DND-41 (cell line): ENCODE measurements around the gene HSPA12A.

ENCODE experiments used
- ATAC-seq: fragments of 200-7000 bp; cut with Tn5 transposase; 3 replicates; pipeline ENCODE4 v1.9.1; 2021; ENCODE audit warnings: low read depth; ENCODE audit not compliant: insufficient read depth
- DNase-seq: peaks from one replicate; pipeline ENCODE4 v3.0.0-alpha.2; 2020
- H2AFZ ChIP-seq: 2 replicates; pipeline ENCODE4 v1.6.0; 2012; ENCODE audit warnings: low read depth, low read length
- H3K27ac ChIP-seq: 2 replicates; pipeline ENCODE4 v1.5.1; 2012; ENCODE audit warnings: low read length, inconsistent platforms
- H3K27me3 ChIP-seq: fragments of 200-600 bp; sonication (generic); 2 replicates; pipeline ENCODE4 v1.6.0; 2012; ENCODE audit warnings: low read length, mild to moderate bottlenecking, inconsistent platforms; ENCODE audit not compliant: insufficient read depth, poor library complexity
- H3K36me3 ChIP-seq: 2 replicates; pipeline ENCODE4 v1.5.1; 2012; ENCODE audit warnings: low read length, inconsistent platforms; ENCODE audit not compliant: insufficient read depth
- H3K4me1 ChIP-seq: 2 replicates; pipeline ENCODE4 v1.5.1; 2012; ENCODE audit warnings: mild to moderate bottlenecking, low read length; ENCODE audit not compliant: insufficient read depth
- H3K4me2 ChIP-seq: 2 replicates; pipeline ENCODE4 v1.6.0; 2012; ENCODE audit warnings: mild to moderate bottlenecking, moderate library complexity, low read length, inconsistent platforms; ENCODE audit not compliant: insufficient read depth
- H3K4me3 ChIP-seq, 2 experiments: fragments of 200-600 bp in 1 of 2; shearing (Covaris generic) in 1 of 2; 2 replicates each; pipeline ENCODE4 v1.5.1; 2012 to 2016; ENCODE audit warnings: inconsistent platforms in 2 of 2, low read length in 2 of 2, mild to moderate bottlenecking in 2 of 2, low read depth in 1 of 2, moderate library complexity in 1 of 2
- H3K79me2 ChIP-seq: 2 replicates; pipeline ENCODE4 v1.6.0; 2012; ENCODE audit warnings: low read length, inconsistent platforms; ENCODE audit not compliant: insufficient read depth
- H3K9ac ChIP-seq: 2 replicates; pipeline ENCODE4 v1.6.0; 2012; ENCODE audit warnings: low read depth, mild to moderate bottlenecking, inconsistent platforms, low read length, moderate library complexity
- H3K9me3 ChIP-seq: 2 replicates; pipeline ENCODE4 v1.5.1; 2012; ENCODE audit warnings: low read length, moderate library complexity, mild to moderate bottlenecking, inconsistent platforms; ENCODE audit not compliant: insufficient read depth, severe bottlenecking
- H4K20me1 ChIP-seq: 2 replicates; pipeline ENCODE4 v1.6.0; 2012; ENCODE audit warnings: low read length; ENCODE audit not compliant: insufficient read depth
- EZH2 ChIP-seq: IDR thresholded peaks from 3 replicates; pipeline ENCODE4 v1.6.1; 2012; ENCODE audit warnings: borderline replicate concordance, low read depth, mild to moderate bottlenecking, moderate library complexity, low read length, inconsistent platforms; ENCODE audit not compliant: severe bottlenecking
- TF ChIP-seq, protein P1 (sequence below): IDR thresholded peaks from 2 replicates; pipeline ENCODE4 v1.5.1; 2012; ENCODE audit warnings: borderline replicate concordance, low read length, moderate library complexity, mild to moderate bottlenecking; ENCODE audit not compliant: poor library complexity, severe bottlenecking; ENCODE audit errors: extremely low read depth

Gene HSPA12A

DNA sequence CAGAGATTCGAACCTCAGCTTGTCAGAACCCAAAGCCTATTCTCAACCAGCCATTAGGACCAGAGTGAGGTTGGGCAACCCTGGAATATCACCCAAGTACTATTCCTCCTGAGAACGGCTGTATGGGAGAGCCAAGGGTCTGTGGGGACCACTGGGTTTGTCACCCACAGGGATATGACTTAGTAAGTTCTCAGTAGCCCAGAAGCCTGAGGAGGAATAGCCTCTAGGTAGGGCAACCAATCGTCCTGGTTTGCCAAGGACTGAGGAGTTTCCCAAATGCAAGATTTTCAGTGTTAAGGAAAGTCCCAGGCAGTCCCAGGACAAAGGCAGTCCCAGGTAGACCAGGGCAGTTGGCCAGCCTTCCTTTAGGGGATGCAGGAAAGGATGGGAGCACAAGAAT, 74.9 kb downstream of the HSPA12A start:
- Histone ChIP-seq H3K4me2 (no peak overlapping the region), H3K9ac (no peak overlapping the region), H3K27ac (no peak overlapping the region), H2AFZ (no peak overlapping the region), H3K27me3 (no peaks in the 10 kb centered on the region), H3K4me1 (no peaks in the 10 kb centered on the region), H3K36me3 (no peaks in the 10 kb centered on the region), H3K79me2 (no peaks in the 10 kb centered on the region), H4K20me1 (no peaks in the 10 kb centered on the region), H3K9me3 (no peaks in the 10 kb centered on the region), H3K4me3 (no peak overlapping the region)
- DNase-seq: no peak
- TF ChIP-seq, protein P1, sequence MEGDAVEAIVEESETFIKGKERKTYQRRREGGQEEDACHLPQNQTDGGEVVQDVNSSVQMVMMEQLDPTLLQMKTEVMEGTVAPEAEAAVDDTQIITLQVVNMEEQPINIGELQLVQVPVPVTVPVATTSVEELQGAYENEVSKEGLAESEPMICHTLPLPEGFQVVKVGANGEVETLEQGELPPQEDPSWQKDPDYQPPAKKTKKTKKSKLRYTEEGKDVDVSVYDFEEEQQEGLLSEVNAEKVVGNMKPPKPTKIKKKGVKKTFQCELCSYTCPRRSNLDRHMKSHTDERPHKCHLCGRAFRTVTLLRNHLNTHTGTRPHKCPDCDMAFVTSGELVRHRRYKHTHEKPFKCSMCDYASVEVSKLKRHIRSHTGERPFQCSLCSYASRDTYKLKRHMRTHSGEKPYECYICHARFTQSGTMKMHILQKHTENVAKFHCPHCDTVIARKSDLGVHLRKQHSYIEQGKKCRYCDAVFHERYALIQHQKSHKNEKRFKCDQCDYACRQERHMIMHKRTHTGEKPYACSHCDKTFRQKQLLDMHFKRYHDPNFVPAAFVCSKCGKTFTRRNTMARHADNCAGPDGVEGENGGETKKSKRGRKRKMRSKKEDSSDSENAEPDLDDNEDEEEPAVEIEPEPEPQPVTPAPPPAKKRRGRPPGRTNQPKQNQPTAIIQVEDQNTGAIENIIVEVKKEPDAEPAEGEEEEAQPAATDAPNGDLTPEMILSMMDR: no peak
- TF ChIP-seq EZH2: no peak
- no peak for ATAC-seq

DNA sequence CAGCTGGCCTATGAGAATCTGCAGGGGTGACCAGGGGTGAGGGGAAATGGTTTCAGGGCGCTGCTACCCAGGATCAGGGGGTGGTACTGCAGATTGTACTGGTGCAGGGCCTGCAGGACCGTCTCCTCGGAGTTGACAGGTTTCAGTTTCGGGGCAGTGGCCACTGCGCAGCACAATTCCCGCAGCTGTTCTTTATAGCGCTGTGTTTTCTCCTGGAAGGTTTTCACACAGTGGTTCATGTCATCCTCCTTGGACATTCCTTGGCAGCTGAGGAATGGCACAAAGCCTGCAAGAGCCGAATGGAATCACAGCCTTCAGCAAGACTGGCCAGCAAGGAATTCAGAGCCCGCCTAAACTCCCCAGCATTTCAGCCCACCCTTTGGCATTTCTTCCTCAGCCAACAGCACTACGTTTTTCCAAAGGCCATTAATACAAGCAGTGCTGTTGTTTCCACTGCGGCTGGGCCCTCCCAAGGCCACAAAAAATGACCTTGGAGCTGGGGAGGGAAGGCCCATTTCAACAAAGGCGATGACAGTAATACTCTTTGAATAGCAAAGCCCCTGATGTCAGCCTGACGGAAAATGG, 76.7 kb downstream of the HSPA12A start:
- no peak overlapping the region for H3K4me2 ChIP-seq
- H2AFZ ChIP-seq: no peak overlapping the region
- no peak overlapping the region for H3K9ac ChIP-seq
- no peaks in the 10 kb centered on the region for H3K79me2 ChIP-seq
- H4K20me1 ChIP-seq: no peaks in the 10 kb centered on the region
- no peak overlapping the region for H3K4me3 ChIP-seq
- ATAC-seq (no peak), DNase-seq (no peak)
- no peak overlapping the region for H3K27ac ChIP-seq
- H3K9me3 ChIP-seq: no peaks in the 10 kb centered on the region
- H3K4me1 ChIP-seq: no peaks in the 10 kb centered on the region
- no peaks in the 10 kb centered on the region for H3K27me3 ChIP-seq
- TF ChIP-seq, protein P1: no peak
- no peak for TF ChIP-seq EZH2
- H3K36me3 ChIP-seq: no peaks in the 10 kb centered on the region

DNA sequence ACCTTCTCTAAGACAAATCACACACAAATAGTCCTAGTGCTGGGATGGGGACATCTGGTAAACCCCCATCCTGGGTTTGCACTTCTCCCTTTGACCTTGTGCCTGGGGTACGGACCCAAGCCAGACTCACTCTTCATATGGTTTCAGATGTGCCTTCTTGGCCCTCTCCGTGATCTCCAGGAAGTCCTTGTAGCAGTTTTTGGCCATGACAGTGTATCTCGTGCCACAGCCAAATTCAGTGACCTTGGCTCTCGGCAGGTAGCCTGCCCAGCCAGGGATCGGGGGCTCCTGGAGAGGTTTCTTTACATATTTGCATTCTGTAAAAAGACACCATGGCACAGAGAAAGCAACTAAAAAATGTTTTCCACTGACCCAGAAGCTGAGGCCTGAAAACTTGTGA, 77.7 kb downstream of the HSPA12A start:
- H3K27ac ChIP-seq: no peak overlapping the region
- H4K20me1 ChIP-seq: no peaks in the 10 kb centered on the region
- no peaks in the 10 kb centered on the region for H3K36me3 ChIP-seq
- H3K9me3 ChIP-seq: no peaks in the 10 kb centered on the region
- no peak overlapping the region for H3K9ac ChIP-seq
- H3K4me1 ChIP-seq: no peaks in the 10 kb centered on the region
- ATAC-seq (no peak), DNase-seq (no peak)
- TF ChIP-seq EZH2: no peak
- TF ChIP-seq, protein P1: no peak
- H3K27me3 ChIP-seq: no peaks in the 10 kb centered on the region
- H3K4me3 ChIP-seq: no peak overlapping the region
- no peaks in the 10 kb centered on the region for H3K79me2 ChIP-seq
- no peak overlapping the region for H2AFZ ChIP-seq
- H3K4me2 ChIP-seq: no peak overlapping the region

DNA sequence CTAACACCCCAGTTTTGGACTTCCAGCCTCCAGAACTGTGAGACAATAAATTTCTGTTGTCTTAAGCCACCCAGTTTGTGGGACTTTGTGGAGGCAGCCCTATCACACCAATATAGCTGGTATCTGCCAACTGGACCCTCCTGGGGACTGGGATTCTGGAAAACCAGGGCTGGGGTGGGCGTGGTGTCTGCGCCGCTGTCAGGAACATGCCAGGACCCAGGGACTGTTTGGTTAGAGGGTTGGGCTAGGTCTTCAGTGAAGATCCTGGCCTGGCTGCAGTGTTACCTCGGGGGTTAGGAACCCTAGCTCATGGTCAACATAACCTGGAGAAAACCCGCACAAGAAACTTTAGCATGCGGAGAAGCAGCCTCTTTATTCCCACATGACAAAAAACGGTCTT, 79.0 kb downstream of the HSPA12A start:
- Histone ChIP-seq H3K9ac (no peak overlapping the region), H4K20me1 (no peaks in the 10 kb centered on the region), H3K36me3 (no peaks in the 10 kb centered on the region), H3K4me1 (no peaks in the 10 kb centered on the region), H3K27me3 (no peaks in the 10 kb centered on the region), H3K4me2 (no peak overlapping the region), H3K79me2 (no peaks in the 10 kb centered on the region), H2AFZ (no peak overlapping the region), H3K4me3 (no peak overlapping the region), H3K9me3 (no peaks in the 10 kb centered on the region), H3K27ac (no peak overlapping the region)
- ATAC-seq (no peak), DNase-seq (no peak)
- TF ChIP-seq, protein P1: no peak
